Measurements from ENCODE around the gene ASPRV1.

Gene ASPRV1

DNA sequence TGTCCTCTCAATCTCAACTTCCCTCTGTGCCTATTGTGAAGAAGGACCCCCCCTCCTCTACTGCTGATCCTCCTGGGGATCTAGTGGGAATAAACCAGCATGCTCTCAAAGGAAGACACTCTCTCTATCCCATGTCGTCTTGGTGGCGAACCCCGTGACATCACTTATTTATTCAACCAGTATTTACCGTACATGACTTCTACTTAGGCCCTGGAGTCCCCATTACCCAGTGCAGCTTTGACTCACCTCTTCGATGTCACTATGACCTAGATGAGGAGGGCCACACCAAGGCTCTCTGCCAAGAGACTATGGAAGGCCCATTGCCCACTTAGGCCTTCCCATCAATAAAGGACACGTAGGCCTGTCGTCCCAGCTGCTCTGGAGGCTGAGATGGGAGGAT lies 16.7 kb downstream of the ASPRV1 start:
- no peak overlapping the region for H3K4me3 ChIP-seq (replicated peaks in 1 of 2; ENCODE audit: low read depth in 2 of 2, low read length in 2 of 2)
- TF ChIP-seq, protein P1, sequence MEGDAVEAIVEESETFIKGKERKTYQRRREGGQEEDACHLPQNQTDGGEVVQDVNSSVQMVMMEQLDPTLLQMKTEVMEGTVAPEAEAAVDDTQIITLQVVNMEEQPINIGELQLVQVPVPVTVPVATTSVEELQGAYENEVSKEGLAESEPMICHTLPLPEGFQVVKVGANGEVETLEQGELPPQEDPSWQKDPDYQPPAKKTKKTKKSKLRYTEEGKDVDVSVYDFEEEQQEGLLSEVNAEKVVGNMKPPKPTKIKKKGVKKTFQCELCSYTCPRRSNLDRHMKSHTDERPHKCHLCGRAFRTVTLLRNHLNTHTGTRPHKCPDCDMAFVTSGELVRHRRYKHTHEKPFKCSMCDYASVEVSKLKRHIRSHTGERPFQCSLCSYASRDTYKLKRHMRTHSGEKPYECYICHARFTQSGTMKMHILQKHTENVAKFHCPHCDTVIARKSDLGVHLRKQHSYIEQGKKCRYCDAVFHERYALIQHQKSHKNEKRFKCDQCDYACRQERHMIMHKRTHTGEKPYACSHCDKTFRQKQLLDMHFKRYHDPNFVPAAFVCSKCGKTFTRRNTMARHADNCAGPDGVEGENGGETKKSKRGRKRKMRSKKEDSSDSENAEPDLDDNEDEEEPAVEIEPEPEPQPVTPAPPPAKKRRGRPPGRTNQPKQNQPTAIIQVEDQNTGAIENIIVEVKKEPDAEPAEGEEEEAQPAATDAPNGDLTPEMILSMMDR (IDR thresholded peaks at IDR 0.05; ENCODE audit: low read depth, low read length): no peak
- no peak for DNase-seq (ENCODE audit: low read depth in 2 of 2)

DNA sequence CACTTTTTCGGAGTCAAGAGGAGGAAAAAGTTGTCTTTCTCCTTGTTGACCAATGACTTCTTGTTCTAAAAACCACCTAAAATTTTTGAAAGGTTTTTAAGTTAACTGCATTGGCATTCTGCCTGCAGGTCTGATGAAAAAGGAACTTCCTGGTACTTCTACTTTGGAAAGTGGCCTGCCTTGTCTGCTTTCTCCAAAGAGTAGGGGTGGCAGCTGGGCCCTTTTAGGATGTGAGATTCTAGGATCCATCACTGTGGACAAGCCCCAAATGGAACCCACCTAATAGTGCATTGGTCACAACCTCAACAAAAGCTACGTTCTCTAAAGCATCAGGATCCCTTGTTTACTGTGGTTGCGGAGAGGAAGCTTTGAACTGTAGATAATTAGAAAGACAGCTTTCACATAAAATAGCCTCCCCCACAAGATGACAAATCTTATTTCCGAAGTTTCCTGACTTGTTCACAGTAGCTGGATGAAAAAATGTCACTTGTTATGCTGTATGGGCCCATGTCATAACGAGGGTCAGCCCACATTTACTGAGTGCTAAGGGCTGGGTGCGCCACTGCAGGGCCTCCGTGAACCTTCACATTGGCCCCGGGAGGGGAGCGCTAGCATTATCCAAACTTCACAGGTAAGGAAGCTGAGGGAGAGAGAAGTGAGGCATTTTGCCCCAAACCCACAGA lies 17.4 kb downstream of the ASPRV1 start:
- no peak overlapping the region for H3K4me3 ChIP-seq (replicated peaks in 1 of 2; ENCODE audit: low read depth in 2 of 2, low read length in 2 of 2)
- TF ChIP-seq, protein P1 (IDR thresholded peaks at IDR 0.05; ENCODE audit: low read depth, low read length): no peak
- no peak for DNase-seq (ENCODE audit: low read depth in 2 of 2)

DNA sequence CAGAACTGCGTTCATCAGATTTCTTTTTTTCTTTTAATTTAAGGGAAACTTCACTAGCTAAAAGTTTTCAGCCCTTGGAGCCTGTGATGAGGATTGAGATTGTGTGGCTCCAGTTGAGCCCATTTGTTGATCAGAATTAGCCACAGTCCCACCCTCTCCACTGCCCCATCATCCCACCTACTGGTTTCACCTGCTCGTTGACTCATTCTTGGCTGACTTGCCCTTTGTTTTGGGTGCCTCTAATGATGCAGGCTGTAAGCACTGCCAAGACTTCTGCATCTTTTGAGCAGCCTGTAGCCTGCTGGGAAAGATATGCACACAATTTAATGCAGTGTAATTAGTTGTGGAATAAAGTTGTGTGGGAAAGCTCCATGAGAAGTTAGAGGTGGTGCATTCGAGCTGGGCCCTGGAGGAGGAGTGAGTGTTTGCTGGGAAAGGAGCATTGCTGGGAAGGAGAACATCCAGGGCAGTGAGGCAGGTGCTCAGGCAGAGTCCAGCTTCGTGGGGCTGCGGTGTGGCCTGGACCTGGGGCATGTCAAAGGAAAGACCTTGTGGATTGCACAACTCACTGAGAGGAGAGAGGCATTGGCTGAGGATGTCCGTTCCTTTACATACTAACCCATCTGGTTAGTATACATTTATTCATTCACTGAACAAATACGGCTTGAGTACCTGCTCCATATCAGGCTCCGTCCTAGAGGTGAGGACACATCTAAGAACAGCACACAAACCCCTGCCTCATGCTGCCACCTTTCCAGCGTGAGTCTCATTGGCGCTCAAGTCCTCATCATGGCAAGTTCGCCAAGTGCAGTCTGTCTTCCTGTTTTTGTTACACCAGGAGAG lies 18.2 kb downstream of the ASPRV1 start:
- H3K4me3 ChIP-seq (replicated peaks in 1 of 2; ENCODE audit: low read depth in 2 of 2, low read length in 2 of 2): no peak overlapping the region
- TF ChIP-seq, protein P1 (IDR thresholded peaks at IDR 0.05; ENCODE audit: low read depth, low read length): no peak
- no peak for DNase-seq (ENCODE audit: low read depth in 2 of 2)

DNA sequence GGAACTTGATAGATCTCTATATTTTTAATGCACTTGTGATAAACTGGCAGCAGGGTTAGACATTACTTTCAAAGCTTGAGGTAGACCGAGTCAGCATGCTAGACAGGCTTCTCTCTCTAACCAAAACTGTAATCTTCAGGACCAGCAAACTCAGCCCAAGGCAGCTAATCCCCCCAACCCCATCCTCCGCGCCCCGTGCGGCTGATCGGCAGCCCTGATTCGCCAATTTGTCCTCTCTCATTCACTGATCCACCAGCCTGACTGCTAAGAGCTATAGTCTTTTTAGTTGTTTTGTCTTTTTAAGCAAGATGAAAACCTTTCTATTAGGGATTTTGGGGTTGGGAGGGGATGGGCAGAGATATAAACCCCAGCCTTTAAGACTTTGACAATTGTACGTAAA lies 20.7 kb downstream of the ASPRV1 start:
- H3K4me3 ChIP-seq (replicated peaks in 1 of 2; ENCODE audit: low read depth in 2 of 2, low read length in 2 of 2): no peak overlapping the region
- DNase-seq (ENCODE audit: low read depth in 2 of 2): no peak
- TF ChIP-seq, protein P1 (IDR thresholded peaks at IDR 0.05; ENCODE audit: low read depth, low read length): no peak

DNA sequence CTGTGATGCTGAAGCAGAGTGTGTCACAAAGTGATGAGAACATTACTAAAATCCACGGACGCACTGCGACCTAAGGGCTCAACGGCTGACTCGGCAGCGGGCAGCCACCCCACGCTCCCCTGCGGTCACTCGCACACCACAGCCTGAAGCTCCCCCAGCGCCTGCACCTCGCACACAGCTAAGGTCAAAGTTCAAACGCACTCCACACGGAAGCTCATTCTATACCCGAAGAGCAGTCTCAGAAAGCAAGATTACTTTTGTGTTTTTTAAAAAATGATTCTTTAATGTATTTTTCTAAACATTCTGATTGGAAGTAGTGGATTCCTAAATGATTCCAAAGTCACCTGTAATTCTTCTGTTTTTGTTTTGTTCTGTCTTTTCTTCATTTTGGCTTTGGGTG lies 21.7 kb downstream of the ASPRV1 start:
- DNase-seq (ENCODE audit: low read depth in 2 of 2): no peak
- TF ChIP-seq, protein P1 (IDR thresholded peaks at IDR 0.05; ENCODE audit: low read depth, low read length): no peak
- H3K4me3 ChIP-seq (replicated peaks in 1 of 2; ENCODE audit: low read depth in 2 of 2, low read length in 2 of 2): no peak overlapping the region

DNA sequence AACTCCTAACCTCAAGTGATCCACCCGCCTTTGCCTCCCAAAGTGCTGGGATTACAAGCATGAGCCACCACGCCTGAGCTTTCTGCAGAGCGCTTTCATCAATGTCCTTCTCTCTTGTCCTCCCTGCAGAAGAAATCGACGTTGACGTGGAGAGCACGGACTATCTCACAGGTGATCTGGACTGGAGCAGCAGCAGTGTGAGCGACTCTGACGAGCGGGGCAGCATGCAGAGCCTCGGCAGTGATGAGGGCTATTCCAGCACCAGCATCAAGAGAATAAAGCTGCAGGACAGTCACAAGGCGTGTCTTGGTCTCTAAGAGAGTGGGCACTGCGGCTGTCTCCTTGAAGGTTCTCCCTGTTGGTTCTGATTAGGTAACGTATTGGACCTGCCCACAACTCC lies 23.5 kb downstream of the ASPRV1 start:
- no peak overlapping the region for H3K4me3 ChIP-seq (replicated peaks in 1 of 2; ENCODE audit: low read depth in 2 of 2, low read length in 2 of 2)
- TF ChIP-seq, protein P1 (IDR thresholded peaks at IDR 0.05; ENCODE audit: low read depth, low read length): no peak
- DNase-seq (ENCODE audit: low read depth in 2 of 2): no peak

All from cardiac fibroblast (primary cell).